Cardiac muscle cell (in vitro differentiated cells and primary cell): Measurements from ENCODE around the gene HLA-DQA2. TPM values are rescaled to one million over a fixed set of nuclear protein-coding genes. Genes with fewer than 3 reads are reported as not detected.
A peak's percentile ranks its signal among the peaks of the same experiment; 100 is the strongest.

Source experiments
- DNase-seq, 2 donors: peaks; one replicate each; pipeline versions ENCODE4 v3.0.0 to v3.0.0-alpha.2; 2010 to 2017; ENCODE audit warnings: low read depth in 1 of 2, low spot score in 1 of 2
- H3K27ac ChIP-seq: fragments of 200-600 bp; sonication (generic); 2 replicates; pipeline ENCODE4 v1.5.1; 2016
- H3K27me3 ChIP-seq: fragments of 200-600 bp; sonication (generic); 2 replicates; pipeline ENCODE4 v1.6.0; 2016; ENCODE audit warnings: control low read depth
- H3K36me3 ChIP-seq: fragments of 200-600 bp; sonication (generic); 2 replicates; pipeline ENCODE4 v1.5.1; 2016; ENCODE audit warnings: control low read depth
- H3K4me1 ChIP-seq: fragments of 200-600 bp; sonication (generic); 2 replicates; pipeline ENCODE4 v1.8.1; 2017; ENCODE audit warnings: low read depth, mild to moderate bottlenecking, mixed run types
- H3K4me3 ChIP-seq: fragments of 200-600 bp; sonication (generic); 2 replicates; pipeline ENCODE4 v1.5.1; 2016; ENCODE audit warnings: mild to moderate bottlenecking
- H3K9me3 ChIP-seq: fragments of 200-600 bp; sonication (generic); 2 replicates; pipeline ENCODE4 v1.5.1; 2017; ENCODE audit warnings: low read depth, mild to moderate bottlenecking, control low read depth
- CTCF ChIP-seq: IDR thresholded peaks from 2 replicates; pipeline ENCODE4 v1.5.1; 2012; ENCODE audit warnings: low read depth, mild to moderate bottlenecking, low read length
- polyA plus RNA-seq: library from polyadenylated mRNA; unstranded; fragments of >200 nt; fragmentation: Nextera tagmentation; extraction: Ambion mirVana; gene quantifications from 2 replicates; pipeline ENCODE4 v1.2.1, GENCODE V29; 2016
- total RNA-seq: library from RNA; depleted of rRNA; stranded (reverse); fragments of >200 nt; gene quantifications from 2 replicates; pipeline ENCODE4 v1.2.3, GENCODE V29; 2016

The HLA-DQA2 gene
- total and polyA plus RNA-seq, 2 experiments from 2014 or later = not detected

- H3K9me3 ChIP-seq = no peaks in the 10 kb centered on the region
- TF ChIP-seq CTCF = peak; percentile 64
- no peaks in the 10 kb centered on the region for H3K27me3 ChIP-seq
- DNase-seq = peak; percentile 66 to 77
- H3K27ac ChIP-seq = no peak overlapping the region
- no peak overlapping the region for H3K4me3 ChIP-seq
- no peaks in the 10 kb centered on the region for H3K36me3 ChIP-seq
- H3K4me1 ChIP-seq = no peaks in the 10 kb centered on the region
Measured at GRCh38 chr6:32785781-32786533, 44.8 kb downstream of the HLA-DQA2 start.

GRCh38 chr6:32790306-32790705 is 49.1 kb downstream of the HLA-DQA2 start:
- TF ChIP-seq CTCF = no peak
- no peak overlapping the region for H3K27ac ChIP-seq

GRCh38 chr6:32792901-32793435 is 51.8 kb downstream of the HLA-DQA2 start:
- Histone ChIP-seq H3K27me3 (peaks cover 13% of the 10 kb centered on the region), H3K4me1 (no peaks in the 10 kb centered on the region), H3K4me3 (no peak overlapping the region), H3K36me3 (no peaks in the 10 kb centered on the region), H3K9me3 (no peaks in the 10 kb centered on the region), H3K27ac (no peak overlapping the region)
- DNase-seq = no peak
- no peak for TF ChIP-seq CTCF

More at GRCh38 chr6:32790306-32790705, 49.1 kb downstream of the HLA-DQA2 start:
- H3K9me3 ChIP-seq = no peaks in the 10 kb centered on the region
- no peak overlapping the region for H3K4me3 ChIP-seq
- no peaks in the 10 kb centered on the region for H3K4me1 ChIP-seq
- DNase-seq = no peak
- H3K27me3 ChIP-seq = peaks cover 8% of the 10 kb centered on the region
- no peaks in the 10 kb centered on the region for H3K36me3 ChIP-seq

GRCh38 chr6:32794510-32794909 is 53.3 kb downstream of the HLA-DQA2 start:
- no peak overlapping the region for H3K4me3 ChIP-seq
- H3K27me3 ChIP-seq = peaks cover 13% of the 10 kb centered on the region
- no peaks in the 10 kb centered on the region for H3K4me1 ChIP-seq
- no peak for DNase-seq
- no peak overlapping the region for H3K27ac ChIP-seq
- no peaks in the 10 kb centered on the region for H3K9me3 ChIP-seq
- H3K36me3 ChIP-seq = no peaks in the 10 kb centered on the region
- no peak for TF ChIP-seq CTCF

Other genes starting within 250 kb of the HLA-DQA2 start
- not detected in 2 replicates for gene HLA-DRB5, start 211.1 kb upstream of the HLA-DQA2 start, total RNA-seq
- 0.15 TPM in 1 of 2 replicates, not detected in the other for gene HLA-DRB5, start 211.1 kb upstream of the HLA-DQA2 start, polyA plus RNA-seq
- gene HLA-DRB1, start 151.5 kb upstream of the HLA-DQA2 start, total RNA-seq = 0.28 and 0.63 TPM in 2 replicates
- 0.74 and 1.1 TPM in 2 replicates for gene HLA-DRB1, start 151.5 kb upstream of the HLA-DQA2 start, polyA plus RNA-seq
- gene HLA-DQA1, start 104.0 kb upstream of the HLA-DQA2 start, total RNA-seq = not detected in 2 replicates
- gene HLA-DQA1, start 104.0 kb upstream of the HLA-DQA2 start, polyA plus RNA-seq = 0.27 TPM in 1 of 2 replicates, not detected in the other
- gene HLA-DQB1, start 74.7 kb upstream of the HLA-DQA2 start, total RNA-seq = 0.18 and 7.2 TPM in 2 replicates
- gene HLA-DQB1, start 74.7 kb upstream of the HLA-DQA2 start, polyA plus RNA-seq = 0.54 and 0.75 TPM in 2 replicates
- gene HLA-DQB2, start 22.1 kb downstream of the HLA-DQA2 start, total RNA-seq = not detected in 2 replicates
- gene HLA-DQB2, start 22.1 kb downstream of the HLA-DQA2 start, polyA plus RNA-seq = not detected in 2 replicates
- not detected in 2 replicates for gene HLA-DOB, start 75.6 kb downstream of the HLA-DQA2 start, total RNA-seq
- not detected in 2 replicates for gene HLA-DOB, start 75.6 kb downstream of the HLA-DQA2 start, polyA plus RNA-seq
- 2.6 and 5.1 TPM in 2 replicates for gene TAP2, start 97.3 kb downstream of the HLA-DQA2 start, total RNA-seq
- 2.1 and 2.5 TPM in 2 replicates for gene TAP2, start 97.3 kb downstream of the HLA-DQA2 start, polyA plus RNA-seq
- gene PSMB8, start 102.7 kb downstream of the HLA-DQA2 start, total RNA-seq = 0.21 and 0.42 TPM in 2 replicates
- gene PSMB8, start 102.7 kb downstream of the HLA-DQA2 start, polyA plus RNA-seq = 0.57 and 0.66 TPM in 2 replicates
- gene TAP1, start 112.3 kb downstream of the HLA-DQA2 start, total RNA-seq = 6.8 and 11.6 TPM in 2 replicates
- 11.2 and 12.6 TPM in 2 replicates for gene TAP1, start 112.3 kb downstream of the HLA-DQA2 start, polyA plus RNA-seq
- 2.0 and 4.5 TPM in 2 replicates for gene PSMB9, start 112.8 kb downstream of the HLA-DQA2 start, total RNA-seq
- 5.9 and 11.0 TPM in 2 replicates for gene PSMB9, start 112.8 kb downstream of the HLA-DQA2 start, polyA plus RNA-seq
- not detected in 2 replicates for gene HLA-DMB, start 199.6 kb downstream of the HLA-DQA2 start, total RNA-seq
- not detected in 2 replicates for gene HLA-DMB, start 199.6 kb downstream of the HLA-DQA2 start, polyA plus RNA-seq
- gene HLA-DMA, start 211.7 kb downstream of the HLA-DQA2 start, total RNA-seq = 1.8 and 2.9 TPM in 2 replicates
- 3.7 and 6.9 TPM in 2 replicates for gene HLA-DMA, start 211.7 kb downstream of the HLA-DQA2 start, polyA plus RNA-seq
- gene BRD2, start 227.2 kb downstream of the HLA-DQA2 start, total RNA-seq = 167 and 232 TPM in 2 replicates
- gene BRD2, start 227.2 kb downstream of the HLA-DQA2 start, polyA plus RNA-seq = 137 and 166 TPM in 2 replicates